Activated CD8-positive, alpha-beta memory T cell treated with anti-CD3 and anti-CD28 coated beads, Interleukin-2, amount 10 ng/mL, durations not matched to agents 7 days and 5 days (primary cell): ENCODE results near the gene RPTN. TPM values are rescaled to one million over a fixed set of nuclear protein-coding genes. Genes with fewer than 3 reads are reported as not detected.

Experiments
- ATAC-seq: fragments of 150-1000 bp; cut with Tn5 transposase; one replicate; pipeline ENCODE4 v1.10.0; 2021; ENCODE audit warnings: moderate library complexity
- CTCF ChIA-PET: fragments of 350-600 bp; sonication (Branson Sonifier 250); formaldehyde crosslinking; loops from one replicate; lab custom pipeline; 2021; ENCODE audit warnings: antibody characterized with exemption; lab: Charles Lee
- DNase-seq: peaks from one replicate; pipeline ENCODE4 v3.0.0-alpha.2; 2020
- H3K27ac Mint-ChIP-seq: one replicate; pipeline ENCODE4 v1.8.0; 2021; ENCODE audit warnings: mild to moderate bottlenecking, mixed read lengths
- H3K27me3 Mint-ChIP-seq: one replicate; pipeline ENCODE4 v1.8.0; 2021; ENCODE audit warnings: mixed read lengths
- H3K36me3 Mint-ChIP-seq: one replicate; pipeline ENCODE4 v1.8.0; 2021; ENCODE audit warnings: mild to moderate bottlenecking, mixed read lengths
- H3K4me1 Mint-ChIP-seq: one replicate; pipeline ENCODE4 v1.8.0; 2021; ENCODE audit warnings: mixed read lengths
- H3K4me3 Mint-ChIP-seq: one replicate; pipeline ENCODE4 v1.8.0; 2021; ENCODE audit warnings: mild to moderate bottlenecking, moderate library complexity, mixed read lengths
- H3K9me3 Mint-ChIP-seq: one replicate; pipeline ENCODE4 v1.8.0; 2022; ENCODE audit warnings: low read depth, mixed read lengths
- total RNA-seq, 2 experiments: library from RNA; stranded (reverse); gene quantifications; one replicate each; pipeline ENCODE4 v1.2.3, GENCODE V29; 2021

RPTN gene
- total RNA-seq, 2 experiments from 2014 or later: not detected

DNA sequence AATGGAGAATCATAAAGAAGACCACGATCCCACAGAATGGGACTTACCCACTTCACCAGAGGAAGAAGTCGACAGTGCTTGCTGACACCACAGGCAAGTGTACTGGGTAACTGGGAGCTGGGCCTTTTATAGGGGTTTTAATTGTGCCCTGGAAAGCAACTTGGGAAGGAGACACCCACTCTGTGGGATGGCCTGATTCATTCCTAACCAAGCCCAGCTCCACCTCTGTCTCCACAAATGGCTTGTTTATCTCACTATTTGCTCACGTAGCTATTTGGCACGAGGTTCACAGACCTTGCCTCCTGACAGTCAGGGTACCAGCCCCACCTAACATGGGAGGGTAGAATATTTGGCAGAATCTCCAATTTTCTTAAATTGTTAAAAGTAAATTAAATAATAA is 43.7 kb downstream of the RPTN start, which contains the start of gene TCHH:
Gene TCHH, minus strand, starts transcription at position 101 of the 400 bp plus-strand sequence. CDS start 1,364 bp downstream, outside the sequence.
- H3K27ac Mint-ChIP-seq: no peak within 1 kb of the TSS
- H3K4me3 Mint-ChIP-seq: no peak within 1 kb of the TSS
- no peak for ATAC-seq
- CTCF ChIA-PET: no interaction called here
- H3K36me3 Mint-ChIP-seq: no peaks in the 10 kb centered on the region
- no peaks in the 10 kb centered on the region for H3K9me3 Mint-ChIP-seq
- H3K4me1 Mint-ChIP-seq: no peaks in the 10 kb centered on the region
- DNase-seq: no peak
- peaks cover 35% of the 10 kb centered on the region for H3K27me3 Mint-ChIP-seq

DNA sequence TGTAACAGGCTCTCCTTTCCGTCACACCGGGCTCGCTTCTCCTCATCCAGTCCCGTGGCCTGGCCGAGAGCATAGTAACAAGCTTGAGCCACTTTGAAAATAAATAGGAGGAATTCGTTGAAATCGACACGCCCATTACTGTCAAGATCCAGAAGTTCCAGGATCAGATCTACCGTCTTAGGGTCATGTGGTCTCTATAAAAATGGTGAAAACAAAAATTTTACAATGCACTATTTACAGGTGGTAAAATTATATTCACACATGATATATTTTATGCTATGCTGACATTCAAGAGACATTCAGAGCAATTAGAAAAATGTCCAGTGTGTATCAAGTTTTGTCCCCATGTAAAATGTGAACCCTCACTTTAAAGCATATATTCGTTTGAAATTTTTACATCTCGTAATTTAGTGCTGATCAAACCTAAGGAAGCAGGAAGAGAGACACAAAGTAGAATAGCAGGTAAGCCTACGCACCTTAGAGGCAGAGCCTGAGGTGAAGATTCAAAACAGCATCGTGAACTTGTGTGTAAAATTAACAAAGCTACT is 46.1 kb downstream of the RPTN start:
- no peak for ATAC-seq
- Mint-ChIP-seq H3K9me3 (peaks cover 4% of the 10 kb centered on the region), H3K27me3 (peaks cover 19% of the 10 kb centered on the region), H3K27ac (no peak overlapping the region), H3K36me3 (peaks cover 7% of the 10 kb centered on the region), H3K4me1 (no peaks in the 10 kb centered on the region), H3K4me3 (no peak overlapping the region)
- CTCF ChIA-PET: interaction anchor here (1.0 to 3.6 kb wide), 4 partner anchors 60 to 76 kb away, joined by 3 to 21 read pairs (median 6); no protein-coding TSS in a partner anchor
- DNase-seq: no peak

DNA sequence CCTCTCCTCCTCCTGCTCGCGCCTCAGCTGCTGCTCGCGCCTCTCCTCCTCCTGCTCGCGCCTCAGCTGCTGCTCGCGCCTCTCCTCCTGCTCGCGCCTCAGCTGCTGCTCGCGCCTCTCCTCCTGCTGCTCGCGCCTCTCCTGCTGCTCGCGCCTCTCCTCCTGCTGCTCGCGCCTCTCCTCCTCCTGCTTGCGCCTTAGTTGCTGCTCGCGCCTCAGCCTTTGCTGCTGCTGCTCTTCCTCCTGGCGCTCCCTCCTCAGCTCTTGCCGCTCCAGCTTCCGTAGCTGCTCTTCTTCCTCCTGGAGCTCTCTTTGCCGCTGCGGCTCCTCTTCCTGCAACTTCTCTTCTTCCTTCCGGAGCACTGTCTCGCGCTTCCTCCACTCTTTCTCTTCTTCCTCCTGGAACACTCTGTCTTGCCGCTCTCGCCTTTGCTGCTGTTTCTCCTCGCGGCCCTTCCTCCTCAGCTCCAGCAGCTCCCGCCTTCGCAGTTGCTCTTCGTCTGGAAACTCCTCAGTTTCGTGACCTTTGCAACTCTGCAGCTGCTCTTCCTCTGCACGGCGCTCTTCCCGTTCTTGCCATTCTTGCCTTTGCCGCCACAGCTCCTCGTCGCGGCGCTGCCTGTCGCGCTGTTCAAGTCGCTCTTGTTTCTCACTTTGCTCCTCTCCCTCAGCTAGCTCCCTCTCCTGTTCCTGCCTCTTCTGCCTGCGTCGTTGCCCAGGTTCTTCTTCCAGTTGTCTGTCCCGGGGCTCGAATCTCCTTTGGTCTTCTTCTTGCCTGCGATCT is 46.7 kb downstream of the RPTN start:
- DNase-seq (no peak), ATAC-seq (no peak)
- Mint-ChIP-seq H3K36me3 (peaks cover 7% of the 10 kb centered on the region), H3K4me1 (no peaks in the 10 kb centered on the region), H3K4me3 (no peak overlapping the region), H3K9me3 (peaks cover 4% of the 10 kb centered on the region), H3K27me3 (peaks cover 16% of the 10 kb centered on the region), H3K27ac (no peak overlapping the region)
- CTCF ChIA-PET: interaction anchor here (1.2 to 3.6 kb wide), 4 partner anchors 11 to 346 kb away, joined by 4 to 21 read pairs (median 6); no protein-coding TSS in a partner anchor

DNA sequence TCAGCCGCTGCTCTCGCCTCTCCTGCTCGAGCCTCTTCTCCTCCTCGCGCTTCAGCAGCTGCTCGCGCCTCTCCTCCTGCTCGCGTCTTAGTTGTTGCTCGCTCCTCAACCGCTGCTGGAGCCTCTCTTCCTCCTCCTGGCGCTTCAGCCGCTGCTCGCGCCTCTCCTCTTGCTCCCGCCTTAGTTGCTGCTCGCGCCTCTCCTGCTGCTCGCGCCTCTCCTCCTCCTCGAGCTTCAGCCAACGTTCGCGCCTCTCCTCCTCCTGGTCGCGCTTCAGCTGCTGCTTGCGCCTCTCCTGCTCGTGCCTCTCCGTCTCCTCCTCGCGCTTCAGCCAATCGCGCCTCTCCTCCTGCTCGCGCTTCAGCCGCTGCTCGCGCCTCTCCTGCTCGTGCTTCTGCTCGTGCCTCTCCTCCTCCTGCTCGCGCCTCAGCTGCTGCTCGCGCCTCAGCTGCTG is 47.5 kb downstream of the RPTN start:
- DNase-seq (peak; percentile 60), ATAC-seq (peak; percentile 45)
- H3K27me3 Mint-ChIP-seq: peaks cover 9% of the 10 kb centered on the region
- H3K27ac Mint-ChIP-seq: no peak overlapping the region
- no peak overlapping the region for H3K4me3 Mint-ChIP-seq
- no peaks in the 10 kb centered on the region for H3K4me1 Mint-ChIP-seq
- CTCF ChIA-PET: interaction anchor here (1.2 to 3.6 kb wide), 6 partner anchors 10 to 347 kb away, joined by 4 to 21 read pairs (median 6); no protein-coding TSS in a partner anchor
- H3K36me3 Mint-ChIP-seq: peaks cover 7% of the 10 kb centered on the region
- H3K9me3 Mint-ChIP-seq: peaks cover 4% of the 10 kb centered on the region

DNA sequence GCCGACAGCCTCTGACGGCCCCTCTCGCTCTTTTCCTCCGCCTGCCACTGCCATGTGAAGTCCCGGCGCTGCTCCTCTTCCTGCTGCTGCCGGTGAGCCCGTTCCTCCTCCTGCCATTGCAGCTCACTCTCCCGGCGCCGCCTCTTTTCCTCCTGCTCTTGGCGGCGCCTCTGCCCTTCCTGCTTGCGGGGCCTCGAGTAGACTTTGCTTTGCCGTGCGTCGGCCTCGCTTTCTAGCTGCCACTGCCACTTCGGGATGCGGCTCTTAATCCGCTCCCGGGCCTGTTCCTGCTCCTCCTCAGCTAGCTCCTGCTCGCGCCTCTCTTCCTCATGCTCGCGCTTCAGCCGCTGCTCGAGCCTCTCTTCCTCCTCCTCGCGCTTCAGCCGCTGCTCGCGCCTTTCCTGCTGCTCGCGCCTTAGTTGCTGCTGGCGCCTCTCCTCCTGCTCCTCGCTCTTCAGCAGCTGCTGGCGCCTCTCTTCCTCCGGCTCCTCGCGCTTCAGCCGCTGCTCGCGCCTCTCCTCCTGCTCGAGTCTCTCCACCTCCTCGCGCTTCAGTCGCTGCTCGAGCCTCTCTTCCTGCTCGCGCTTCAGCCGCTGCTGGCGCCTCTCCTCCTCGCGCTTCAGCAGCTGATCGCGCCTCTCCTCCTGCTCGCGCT is 48.0 kb downstream of the RPTN start:
- no peak overlapping the region for H3K27ac Mint-ChIP-seq
- no peaks in the 10 kb centered on the region for H3K4me1 Mint-ChIP-seq
- peaks cover 4% of the 10 kb centered on the region for H3K9me3 Mint-ChIP-seq
- DNase-seq: peak; percentile 51
- peaks cover 7% of the 10 kb centered on the region for H3K36me3 Mint-ChIP-seq
- H3K27me3 Mint-ChIP-seq: peaks cover 3% of the 10 kb centered on the region
- no peak overlapping the region for H3K4me3 Mint-ChIP-seq
- CTCF ChIA-PET: interaction anchor here (1.0 to 3.6 kb wide), 7 partner anchors 8 to 348 kb away, joined by 3 to 21 read pairs (median 6); no protein-coding TSS in a partner anchor
- peak; percentile 72 for ATAC-seq

DNA sequence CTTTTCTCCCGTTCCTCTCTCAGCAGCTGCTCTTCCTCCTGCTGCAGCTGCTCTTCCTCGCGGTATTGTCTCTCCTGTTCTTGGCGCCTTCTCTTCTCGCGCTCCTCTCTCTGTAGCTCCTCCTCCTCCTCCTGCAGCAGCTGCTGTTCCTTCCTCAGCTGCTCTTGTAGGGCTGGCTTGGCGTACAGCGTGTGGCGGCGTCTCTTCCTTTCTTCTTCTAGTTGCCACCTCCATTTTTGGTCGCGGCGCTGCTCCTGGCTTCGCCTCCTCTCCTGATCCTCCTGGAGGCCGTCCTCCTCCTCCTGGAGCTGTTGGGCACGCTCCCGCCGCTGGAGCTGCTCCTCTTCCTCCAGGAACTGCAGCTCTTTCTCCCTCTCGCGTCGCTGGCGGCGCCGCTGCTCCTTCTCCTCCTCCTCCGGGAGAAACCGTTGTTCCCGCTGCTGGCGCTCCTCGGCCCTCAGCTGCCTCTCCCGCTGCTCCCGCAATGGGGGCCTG is 48.6 kb downstream of the RPTN start:
- CTCF ChIA-PET: interaction anchor here (0.9 to 3.6 kb wide), 7 partner anchors 8 to 349 kb away, joined by 3 to 21 read pairs (median 4); no protein-coding TSS in a partner anchor
- DNase-seq (peak; percentile 52), ATAC-seq (peak; percentile 46)
- Mint-ChIP-seq H3K4me1 (no peaks in the 10 kb centered on the region), H3K4me3 (no peak overlapping the region), H3K36me3 (peaks cover 7% of the 10 kb centered on the region), H3K27me3 (peaks cover under 1% of the 10 kb centered on the region), H3K27ac (no peak overlapping the region), H3K9me3 (peaks cover 4% of the 10 kb centered on the region)

DNA sequence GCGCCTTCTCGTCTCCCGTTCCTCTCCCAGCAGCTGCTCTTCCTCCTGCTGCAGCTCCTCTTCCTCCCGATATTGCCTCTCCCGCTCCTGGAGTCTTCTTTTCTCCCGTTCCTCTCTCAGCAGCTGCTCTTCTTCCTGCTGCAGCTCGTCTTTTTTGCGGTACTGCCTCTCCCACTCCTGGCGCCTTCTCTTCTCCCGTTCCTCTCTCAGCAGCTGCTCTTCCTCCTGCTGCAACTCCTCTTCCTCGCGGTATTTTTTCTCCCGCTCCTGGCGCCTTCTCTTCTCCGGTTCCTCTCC is 49.1 kb downstream of the RPTN start:
- Mint-ChIP-seq H3K4me3 (no peak overlapping the region), H3K36me3 (peaks cover 7% of the 10 kb centered on the region), H3K4me1 (no peaks in the 10 kb centered on the region), H3K9me3 (peaks cover 4% of the 10 kb centered on the region), H3K27ac (no peak overlapping the region), H3K27me3 (peaks cover 4% of the 10 kb centered on the region)
- CTCF ChIA-PET: interaction anchor here (0.9 to 3.6 kb wide), 5 partner anchors 9 to 349 kb away, joined by 3 to 21 read pairs (median 6); no protein-coding TSS in a partner anchor
- no peak for DNase-seq
- no peak for ATAC-seq

DNA sequence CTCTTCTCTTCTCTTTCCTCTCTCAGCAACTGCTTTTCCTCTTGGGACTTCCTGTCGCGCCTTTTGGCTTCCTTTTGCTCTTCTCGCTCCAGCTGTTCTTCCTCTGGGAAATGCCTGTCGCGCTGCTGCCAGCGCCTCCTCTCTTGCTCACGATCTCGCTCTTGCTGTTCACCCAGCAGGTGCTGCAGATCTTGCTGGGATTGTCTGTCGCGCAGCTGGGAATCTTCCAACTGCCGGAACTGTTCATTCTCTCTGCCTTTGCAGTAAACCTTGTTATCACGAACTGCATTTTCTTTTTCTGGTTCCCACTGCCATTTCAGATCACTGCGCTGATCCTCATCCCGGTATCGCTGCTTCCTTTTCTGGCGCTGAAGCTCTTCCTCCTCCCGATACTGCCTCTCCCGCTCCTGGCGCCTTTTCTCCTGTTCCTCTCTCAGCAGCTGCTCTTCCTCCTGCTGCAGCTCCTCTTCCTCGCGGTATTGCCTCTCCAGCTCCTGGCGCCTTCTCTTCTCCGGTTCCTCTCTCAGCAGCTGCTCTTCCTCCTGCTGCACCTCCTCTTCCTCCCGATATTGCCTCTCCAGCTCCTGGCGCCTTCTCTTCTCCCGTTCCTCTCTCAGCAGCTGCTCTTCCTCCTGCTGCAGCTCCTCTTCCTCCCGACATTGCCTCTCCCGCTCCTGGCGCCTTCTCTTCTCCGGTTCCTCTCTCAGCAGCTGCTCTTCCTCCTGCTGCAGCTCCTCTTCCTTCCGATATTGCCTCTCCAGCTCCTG is 49.6 kb downstream of the RPTN start:
- Mint-ChIP-seq H3K4me3 (no peak overlapping the region), H3K27ac (no peak overlapping the region), H3K9me3 (peaks cover 4% of the 10 kb centered on the region), H3K36me3 (peaks cover 7% of the 10 kb centered on the region), H3K27me3 (peaks cover 7% of the 10 kb centered on the region), H3K4me1 (no peaks in the 10 kb centered on the region)
- DNase-seq: no peak
- ATAC-seq: no peak
- CTCF ChIA-PET: interaction anchor here (0.9 to 3.6 kb wide), 4 partner anchors 24 to 350 kb away, joined by 3 to 21 read pairs (median 7); no protein-coding TSS in a partner anchor

DNA sequence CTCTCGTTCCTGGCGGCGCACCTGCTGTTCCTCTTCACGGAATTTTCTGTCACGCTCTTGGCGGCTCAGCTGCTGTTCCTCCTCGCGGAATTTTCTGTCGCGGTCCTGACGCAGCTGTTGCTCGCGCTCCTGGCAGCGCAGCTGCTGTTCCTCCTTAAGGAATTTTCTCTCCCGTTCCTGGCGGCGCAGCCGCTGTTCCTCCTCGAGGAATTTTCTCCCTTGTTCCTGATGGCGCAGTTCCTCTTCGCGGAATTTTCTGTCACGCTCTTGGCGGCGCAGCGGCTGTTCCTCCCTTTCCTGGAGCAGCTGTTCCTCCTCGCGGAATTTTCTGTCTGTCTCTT is 50.2 kb downstream of the RPTN start:
- no peak for ATAC-seq

DNA sequence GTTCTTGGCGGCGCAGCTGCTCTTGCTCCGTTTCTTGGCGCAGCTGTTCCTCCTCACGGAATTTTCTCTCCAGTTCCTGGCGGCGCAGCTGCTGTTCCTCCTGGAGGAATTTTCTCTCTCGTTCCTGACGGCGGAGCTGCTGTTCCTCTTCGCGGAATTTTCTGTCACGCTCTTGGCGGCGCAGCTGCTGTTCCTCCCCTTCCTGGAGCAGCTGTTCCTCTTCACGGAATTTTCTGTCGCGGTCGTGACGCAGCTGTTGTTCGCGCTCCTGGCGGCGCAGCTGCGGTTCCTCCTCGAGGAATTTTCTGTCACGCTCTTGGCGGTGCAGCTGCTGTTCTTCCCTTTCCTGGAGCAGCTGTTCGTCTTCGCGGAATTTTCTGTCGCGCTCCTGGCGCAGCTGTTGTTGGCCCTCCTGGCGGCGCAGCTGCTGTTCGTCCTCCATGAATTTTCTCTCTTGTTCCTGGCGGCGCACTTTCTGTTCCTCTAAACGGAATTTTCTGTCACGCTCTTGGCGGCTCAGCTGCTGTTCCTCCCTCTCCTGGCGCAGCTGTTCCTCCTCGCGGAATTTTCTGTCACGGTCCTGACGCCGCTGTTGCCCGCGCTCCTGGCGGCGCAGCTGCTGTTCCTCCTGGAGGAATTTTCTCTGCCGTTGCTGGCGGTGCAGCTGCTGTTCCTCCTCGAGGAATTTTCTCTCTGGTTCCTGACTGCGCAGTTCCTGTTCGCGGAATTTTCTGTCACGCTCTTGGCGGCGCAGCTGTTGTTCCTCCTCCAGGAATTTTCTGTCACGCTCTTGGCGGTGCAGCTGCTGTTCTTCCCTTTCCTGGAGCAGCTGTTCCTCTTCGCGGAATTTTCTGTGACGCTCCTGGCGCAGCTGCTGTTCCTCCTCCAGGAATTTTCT is 50.8 kb downstream of the RPTN start:
- DNase-seq (no peak), ATAC-seq (no peak)
- peaks cover 7% of the 10 kb centered on the region for H3K36me3 Mint-ChIP-seq
- H3K9me3 Mint-ChIP-seq: peaks cover 4% of the 10 kb centered on the region
- H3K4me3 Mint-ChIP-seq: no peak overlapping the region
- peaks cover 18% of the 10 kb centered on the region for H3K27me3 Mint-ChIP-seq
- no peak overlapping the region for H3K27ac Mint-ChIP-seq
- CTCF ChIA-PET: interaction anchor here (1.3 kb wide), 1 partner anchor 23 kb away, joined by 4 read pairs; no protein-coding TSS in a partner anchor
- no peaks in the 10 kb centered on the region for H3K4me1 Mint-ChIP-seq

More for the DNA sequence above, 50.2 kb downstream of the RPTN start:
- H3K4me3 Mint-ChIP-seq: no peak overlapping the region
- no peaks in the 10 kb centered on the region for H3K4me1 Mint-ChIP-seq
- H3K9me3 Mint-ChIP-seq: peaks cover 4% of the 10 kb centered on the region
- no peak overlapping the region for H3K27ac Mint-ChIP-seq
- DNase-seq: no peak
- CTCF ChIA-PET: interaction anchor here (1.3 to 2.7 kb wide), 2 partner anchors 23 to 80 kb away, joined by 4 to 10 read pairs; no protein-coding TSS in a partner anchor
- H3K36me3 Mint-ChIP-seq: peaks cover 7% of the 10 kb centered on the region
- peaks cover 11% of the 10 kb centered on the region for H3K27me3 Mint-ChIP-seq

DNA sequence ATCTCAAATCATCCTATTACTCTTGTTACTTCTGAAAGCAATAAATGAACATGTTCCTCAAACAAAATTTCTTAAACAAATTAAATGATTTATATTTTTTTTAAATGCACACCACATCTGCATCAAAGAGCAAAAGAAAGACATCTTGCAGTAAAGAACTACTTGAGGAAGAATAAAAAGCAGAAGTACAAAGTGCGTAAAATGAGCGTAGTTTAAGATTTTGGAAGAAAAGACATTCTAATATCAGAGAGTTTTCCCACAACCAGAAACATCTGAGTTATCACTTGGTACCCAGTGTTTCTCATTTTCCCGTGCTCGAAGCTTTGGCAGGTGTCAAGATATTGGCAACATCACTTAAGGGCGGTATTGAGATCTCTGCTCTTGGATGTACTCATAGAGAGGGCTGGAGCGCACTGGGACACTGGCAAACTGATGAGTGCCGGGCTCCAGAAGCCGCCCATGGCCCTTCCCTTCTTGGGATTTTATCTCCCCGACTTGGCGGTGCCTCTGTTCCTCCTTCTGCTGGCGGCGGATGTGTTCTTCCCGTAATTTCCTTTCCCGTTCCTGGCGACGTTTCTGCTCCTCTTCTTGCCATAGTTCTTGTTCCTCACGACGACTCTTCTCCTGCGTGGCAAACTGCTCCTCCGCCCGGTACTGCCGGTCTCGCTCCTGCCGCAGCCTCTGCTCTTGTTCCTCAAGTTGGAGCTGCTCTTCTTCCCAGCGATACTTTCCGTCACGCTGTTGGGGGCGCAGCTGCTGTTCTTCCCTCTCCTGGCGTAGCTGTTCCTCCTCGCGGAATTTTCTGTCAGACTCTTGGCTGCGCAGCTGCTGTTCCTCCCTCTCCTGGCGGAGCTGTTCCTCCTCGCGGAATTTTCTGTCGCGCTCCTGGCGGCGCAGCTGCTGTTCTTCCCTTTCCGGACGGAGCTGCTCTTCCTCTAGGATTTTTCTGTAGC is 51.7 kb downstream of the RPTN start:
- H3K9me3 Mint-ChIP-seq: peaks cover 4% of the 10 kb centered on the region
- H3K4me3 Mint-ChIP-seq: no peak overlapping the region
- H3K27ac Mint-ChIP-seq: no peak overlapping the region
- H3K4me1 Mint-ChIP-seq: no peaks in the 10 kb centered on the region
- ATAC-seq: no peak
- no peak for DNase-seq
- CTCF ChIA-PET: interaction anchor here (1.4 kb wide), 1 partner anchor 54 kb away, joined by 3 read pairs; no protein-coding TSS in a partner anchor
- H3K27me3 Mint-ChIP-seq: peaks cover 24% of the 10 kb centered on the region
- peaks cover 7% of the 10 kb centered on the region for H3K36me3 Mint-ChIP-seq
